Heart left ventricle (tissue), 13 donors: ENCODE measurements around the gene HPS5.

Experiments used
- CTCF ChIP-seq, 12 donors: fragments of 200-600 bp; sonication (generic) in 4 of 12; IDR thresholded peaks; one replicate each; pipeline versions ENCODE4 v1.5.0 to v1.8.0; 2018 to 2022; ENCODE audit warnings: antibody characterized with exemption in 12 of 12, mild to moderate bottlenecking in 5 of 12
- POLR2A ChIP-seq, 2 donors: fragments of 450-650 bp; IDR thresholded peaks; one replicate each; pipeline ENCODE4 v1.6.1; 2017; ENCODE audit warnings: antibody characterized with exemption in 2 of 2, mild to moderate bottlenecking in 2 of 2, moderate library complexity in 2 of 2
- donor health status: ischemic (EF 13 %, LVEDD 7.1; RV severe dilation, severe dysfunction).
- donor health status: DM: no; HTN: yes; CAD: no.
- donor health status: DM: no; HTN: no; CAD: no.
- donor health status: ischemic (EF 25% LVEDD 6.9; RV normal size, moderate dysfunction).
- donor health status: ischemic (EF 25% LVEDD 5.7; RV mildly dilated, moderate dysfunction).
- donor health status: ischemic (EF 35%, LVEDD 5.7; RV mildly dilated, moderate dysfunction).
- donor health status: nonischemic (EF 11% LVEDD 7.7; RV severe dilation, severe dysfunction).
- donor health status: DM: yes; HTN: yes; CAD: no.
- donor health status: PGD.
- donor health status: ischemic (EF 29% LVEDD 5.4; RV normal size, mild dysfunction).
- donor health status: nonischemic (EF 23%, LVEDD 6.1; RV moderate dilation, normal function).

DNA sequence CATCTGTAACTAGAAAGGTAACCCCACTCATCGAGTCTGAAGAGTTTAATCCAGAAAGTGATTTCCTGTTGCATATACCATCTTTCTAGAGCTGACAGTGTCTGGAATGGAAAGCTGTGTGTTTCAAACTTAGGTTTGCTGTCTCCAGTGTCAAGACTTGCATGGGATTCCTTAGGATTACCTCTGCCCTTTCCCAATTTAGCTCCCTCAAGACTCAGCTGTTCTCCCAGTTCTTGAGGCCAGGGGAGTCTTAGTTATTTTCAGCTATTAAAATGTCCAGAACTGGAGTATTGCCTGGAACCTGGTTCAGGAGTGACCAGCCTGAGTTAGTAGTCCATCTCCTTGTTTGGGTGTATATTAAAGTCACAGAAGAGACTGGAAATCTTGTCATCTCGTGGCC lies 47.5 kb upstream of the HPS5 start:
- TF ChIP-seq POLR2A (IDR thresholded peaks at IDR 0.05) (no peak), CTCF (IDR thresholded peaks at IDR 0.05) (no peak)
